H1 (cell line): Measurements from ENCODE around the gene SMAD6. TPM values are rescaled to one million over a fixed set of nuclear protein-coding genes. Genes with fewer than 3 reads are reported as not detected.

Experiments used
- CTCF ChIA-PET: fragments of 300-600 bp; sonication (Branson Sonifier 250); formaldehyde crosslinking; loops from one replicate; lab custom pipeline; 2021; ENCODE audit not compliant: partially characterized antibody; lab: Charles Lee
- POLR2A ChIA-PET: fragments of 300-600 bp; sonication (Branson Sonifier 250); formaldehyde crosslinking; loops from one replicate; lab custom pipeline; 2021; ENCODE audit warnings: inconsistent platforms; ENCODE audit not compliant: partially characterized antibody; lab: Charles Lee
- DNase-seq, 2 experiments: peaks; one replicate each; pipeline versions ENCODE4 v3.0.0 to v3.0.0-alpha.2; 2010 to 2022; ENCODE audit warnings: low spot score in 2 of 2, low read depth in 1 of 2, mixed read lengths in 1 of 2
- FAIRE-seq: peaks from 2 replicates; lab custom pipeline; 2011; peaks lifted over from hg19 to GRCh38; lab: Jason Lieb, UNC
- H2AFZ ChIP-seq: 2 replicates; pipeline ENCODE4 v1.8.1; 2012; ENCODE audit warnings: low read length, inconsistent platforms
- H2AK5ac ChIP-seq: 2 replicates; pipeline ENCODE4 v1.6.1; 2013; ENCODE audit warnings: low read depth, low read length
- H2BK120ac ChIP-seq: replicated peaks from 2 replicates; pipeline ENCODE3; 2013; ENCODE audit warnings: low read depth, low read length, inconsistent platforms
- H2BK12ac ChIP-seq: 2 replicates; pipeline ENCODE4 v1.6.1; 2013; ENCODE audit warnings: low read depth, low read length
- H2BK15ac ChIP-seq: 2 replicates; pipeline ENCODE4 v1.6.1; 2013; ENCODE audit warnings: low read length
- H2BK20ac ChIP-seq: 2 replicates; pipeline ENCODE4 v1.6.1; 2013; ENCODE audit warnings: low read length
- H2BK5ac ChIP-seq: 2 replicates; pipeline ENCODE4 v1.6.1; 2013; ENCODE audit warnings: low read depth, low read length
- H3K14ac ChIP-seq: 2 replicates; pipeline ENCODE4 v1.6.1; 2013; ENCODE audit warnings: inconsistent platforms; ENCODE audit not compliant: insufficient read length
- H3K18ac ChIP-seq: 2 replicates; pipeline ENCODE4 v1.6.1; 2013; ENCODE audit warnings: low read length; ENCODE audit errors: extremely low read depth
- H3K23ac ChIP-seq: 2 replicates; pipeline ENCODE4 v1.6.1; 2013; ENCODE audit warnings: inconsistent platforms; ENCODE audit not compliant: insufficient read length
- H3K23me2 ChIP-seq: 2 replicates; pipeline ENCODE4 v1.6.1; 2013; ENCODE audit warnings: low read depth, low read length
- H3K27ac ChIP-seq: 2 replicates; pipeline ENCODE4 v1.6.1; 2011; ENCODE audit warnings: low read depth, low read length, inconsistent platforms
- H3K27me3 ChIP-seq, 4 experiments: replicated peaks in 1 of 4; 1 replicate in 1 of 4; 2 replicates in 3 of 4; pipeline versions ENCODE4 v1.6.1 to v1.8.1; 2011 to 2013; ENCODE audit warnings: low read length in 3 of 4, mild to moderate bottlenecking in 3 of 4, inconsistent platforms in 2 of 4, mixed read lengths in 2 of 4, moderate library complexity in 1 of 4; ENCODE audit not compliant: control insufficient read depth in 3 of 4, insufficient read depth in 3 of 4; ENCODE audit errors: extremely low read depth in 1 of 4
- H3K36me3 ChIP-seq, 4 experiments: 2 replicates each; pipeline versions ENCODE4 v1.6.1 to v1.8.1; 2011 to 2013; ENCODE audit warnings: mild to moderate bottlenecking in 4 of 4, low read length in 3 of 4, moderate library complexity in 2 of 4, control low read depth in 1 of 4, inconsistent platforms in 1 of 4; ENCODE audit not compliant: insufficient read depth in 4 of 4, control insufficient read depth in 2 of 4
- H3K4ac ChIP-seq: replicated peaks from 2 replicates; pipeline ENCODE3; 2013; ENCODE audit warnings: low read length, low read depth, mixed read lengths, inconsistent platforms; ENCODE audit not compliant: insufficient read length
- H3K4me1 ChIP-seq, 4 experiments: replicated peaks in 1 of 4; 1 replicate in 1 of 4; 2 replicates in 3 of 4; pipeline versions ENCODE4 v1.6.1 to v1.8.1; 2011 to 2013; ENCODE audit warnings: low read length in 3 of 4, inconsistent platforms in 2 of 4, mixed read lengths in 1 of 4; ENCODE audit not compliant: insufficient read depth in 4 of 4, control insufficient read depth in 3 of 4
- H3K4me2 ChIP-seq, 2 experiments: 2 replicates each; pipeline versions ENCODE4 v1.6.1 to v1.8.1; 2011 to 2013; ENCODE audit warnings: low read depth in 2 of 2, low read length in 2 of 2, control low read depth in 1 of 2, inconsistent platforms in 1 of 2, mild to moderate bottlenecking in 1 of 2; ENCODE audit not compliant: insufficient read depth in 1 of 2
- H3K4me3 ChIP-seq, 4 experiments: fragments of 200-600, 300-600 bp in 1 of 4; sonication (generic), shearing (Covaris generic), sonication (Bioruptor Twin) in 1 of 4; 2 replicates each; pipeline versions ENCODE4 v1.5.1 to v1.8.1; 2011 to 2016; ENCODE audit warnings: low read length in 4 of 4, low read depth in 3 of 4, control low read depth in 2 of 4, inconsistent platforms in 2 of 4, mild to moderate bottlenecking in 2 of 4, mixed read lengths in 1 of 4, moderate library complexity in 1 of 4; ENCODE audit not compliant: insufficient read depth in 2 of 4; ENCODE audit errors: extremely low read depth in 1 of 4
- H3K56ac ChIP-seq: replicated peaks from 2 replicates; pipeline ENCODE3; 2013; ENCODE audit warnings: low read depth, mild to moderate bottlenecking, mixed read lengths, low read length, inconsistent platforms; ENCODE audit not compliant: insufficient read length
- H3K79me1 ChIP-seq: 2 replicates; pipeline ENCODE4 v1.6.1; 2013; ENCODE audit warnings: low read depth, low read length, control low read depth
- H3K79me2 ChIP-seq, 2 experiments: 2 replicates each; pipeline versions ENCODE4 v1.6.1 to v1.8.1; 2012 to 2013; ENCODE audit warnings: low read length in 2 of 2, mild to moderate bottlenecking in 2 of 2, inconsistent platforms in 1 of 2; ENCODE audit not compliant: insufficient read depth in 2 of 2, control insufficient read depth in 1 of 2
- H3K9ac ChIP-seq, 4 experiments: replicated peaks in 1 of 4; 1 replicate in 1 of 4; 2 replicates in 3 of 4; pipeline versions ENCODE4 v1.6.1 to v1.8.1; 2011 to 2013; ENCODE audit warnings: low read depth in 3 of 4, low read length in 3 of 4, control low read depth in 2 of 4, mild to moderate bottlenecking in 2 of 4, moderate library complexity in 2 of 4, inconsistent platforms in 1 of 4; ENCODE audit errors: extremely low read depth in 1 of 4
- H3K9me3 ChIP-seq, 2 experiments: 2 replicates each; pipeline versions ENCODE4 v1.6.1 to v1.8.1; 2012 to 2013; ENCODE audit warnings: mild to moderate bottlenecking in 2 of 2, moderate library complexity in 2 of 2, control low read depth in 1 of 2, inconsistent platforms in 1 of 2, low read depth in 1 of 2, low read length in 1 of 2, mixed read lengths in 1 of 2; ENCODE audit not compliant: insufficient read depth in 2 of 2
- H4K20me1 ChIP-seq, 2 experiments: replicated peaks in 1 of 2; 2 replicates each; pipeline versions ENCODE3 to v1.8.1; 2011 to 2013; ENCODE audit warnings: inconsistent platforms in 2 of 2, low read length in 2 of 2, mild to moderate bottlenecking in 1 of 2; ENCODE audit not compliant: insufficient read depth in 2 of 2, control insufficient read depth in 1 of 2
- H4K5ac ChIP-seq: 2 replicates; pipeline ENCODE4 v1.6.1; 2013; ENCODE audit warnings: low read length, low read depth, mixed read lengths, inconsistent platforms; ENCODE audit not compliant: insufficient read length
- H4K8ac ChIP-seq: 2 replicates; pipeline ENCODE4 v1.8.0; 2013; ENCODE audit warnings: mild to moderate bottlenecking, moderate library complexity, low read length, inconsistent platforms; ENCODE audit not compliant: insufficient read depth; ENCODE audit errors: extremely low read depth
- H4K91ac ChIP-seq: replicated peaks from 2 replicates; pipeline ENCODE3; 2013; ENCODE audit warnings: low read length, mixed read lengths, inconsistent platforms; ENCODE audit not compliant: insufficient read length
- FOSL1 ChIP-seq: IDR thresholded peaks from 2 replicates; pipeline ENCODE4 v1.6.1; 2011; ENCODE audit warnings: mild to moderate bottlenecking, low read depth, low read length, moderate library complexity; ENCODE audit not compliant: insufficient read depth
- TCF12 ChIP-seq: IDR thresholded peaks from 2 replicates; pipeline ENCODE4 v1.6.1; 2011; ENCODE audit warnings: low read depth, mild to moderate bottlenecking, low read length
- TEAD4 ChIP-seq: IDR thresholded peaks from 2 replicates; pipeline ENCODE4 v1.6.1; 2012; ENCODE audit warnings: low read depth, low read length, inconsistent platforms, mixed read lengths
- YY1 ChIP-seq: IDR thresholded peaks from 2 replicates; pipeline ENCODE4 v1.6.1; 2011; ENCODE audit warnings: low read depth, mild to moderate bottlenecking, low read length
- WGBS, 2 experiments: shearing (Covaris generic) in 1 of 2; methylation state at CpG; one replicate each; pipeline versions ENCODE4 v1.1.6 to v1.1.7; 2013 to 2015; ENCODE audit warnings: low lambda C conversion rate in 2 of 2, mixed read lengths in 2 of 2, inconsistent platforms in 1 of 2, low coverage in 1 of 2, missing lambda C conversion rate in 1 of 2; ENCODE audit not compliant: insufficient replicate concordance in 2 of 2, insufficient coverage in 1 of 2, insufficient read length in 1 of 2; ENCODE audit errors: extremely low coverage in 1 of 2, missing lambda C conversion rate in 1 of 2; 5-methylcytosine and 5-hydroxymethylcytosine counted together
- polyA plus RNA-seq, 7 experiments: library from polyadenylated mRNA; depleted of rRNA in 3 of 7; stranded (reverse) in 5 of 7; unstranded in 2 of 7; fragments of >200 nt in 5 of 7; fragments of 200-250 nt in 2 of 7; gene quantifications; 1 replicate in 5 of 7; 2 replicates in 1 of 7; 4 replicates in 1 of 7; pipeline versions ENCODE4 v1.2.1 to v1.2.3, GENCODE V29; 2011 to 2013; ENCODE audit warnings: missing spikeins in 2 of 7, mixed read lengths in 2 of 7
- total RNA-seq: library from RNA; stranded (reverse); fragmentation: NEBNext Ultra II Directional; extraction: Animal tissue kit (Norgen Biotek cat#: 25700); gene quantifications from 2 replicates; pipeline ENCODE4 v1.2.1, GENCODE V29; 2021

Gene SMAD6
- total and polyA plus RNA-seq, 2 of the 8 experiments (the other 6 are each of a cell fraction or from before 2014, with no cell fraction given), result 1.8 to 7.0 TPM

- Histone ChIP-seq H2BK120ac (no peak overlapping the region), H3K79me1 (no peaks in the 10 kb centered on the region), H3K36me3 (peaks cover 0 to 8% (median 0%) of the 10 kb centered on the region in 4 experiments; a peak in 1 of 8 replicates), H3K23ac (no peak overlapping the region), H3K4ac (no peak overlapping the region), H2BK5ac (no peak overlapping the region), H3K4me3 (no peak overlapping the region), H2BK15ac (no peak overlapping the region), H3K56ac (no peak overlapping the region), H3K14ac (no peak overlapping the region), H3K79me2 (no peaks in the 10 kb centered on the region), H4K20me1 (peaks cover 9 to 20% of the 10 kb centered on the region in 2 experiments), H2BK20ac (no peak overlapping the region), H3K4me2 (peak overlapping the region in 1 of 2 experiments; percentile 6; a peak in 1 of 4 replicates), H3K9ac (no peak overlapping the region), H2AFZ (no peak overlapping the region), H2AK5ac (no peak overlapping the region; the same call in 1 of the 2 replicates), H4K8ac (peak overlapping the region; percentile 3; the same call in 1 of the 2 replicates), H4K91ac (no peak overlapping the region), H3K23me2 (peaks cover 18% of the 10 kb centered on the region; the same call in 1 of the 2 replicates), H4K5ac (no peak overlapping the region), H3K18ac (no peak overlapping the region; the same call in 1 of the 2 replicates), H3K9me3 (no peaks in the 10 kb centered on the region), H3K27ac (no peak overlapping the region), H2BK12ac (peak overlapping the region; percentile 39; the same call in 1 of the 2 replicates), H3K4me1 (peaks cover 0 to 25% (median 14%) of the 10 kb centered on the region in 4 experiments; a peak in 6 of 7 replicates), H3K27me3 (peaks cover 18 to 35% (median 28%) of the 10 kb centered on the region in 4 experiments; a peak in 6 of 7 replicates)
- POLR2A ChIA-PET, result interaction anchor here (0.7 to 2.2 kb wide), 4 partner anchors 13 to 86 kb away, joined by 3 to 5 read pairs (median 3); no protein-coding TSS in a partner anchor
- WGBS, 2 experiments, result 81% methylated on average over 6 of the region's 6 CpGs; no CpG with 5 or more reads in 1 of the 2 experiments
- DNase-seq (no peak), FAIRE-seq (no peak)
- CTCF ChIA-PET, result interaction anchor here (0.6 to 16.9 kb wide), 38 partner anchors 8 to 1647 kb away, joined by 3 to 361 read pairs (median 4); no protein-coding TSS in a partner anchor
- no peak for TF ChIP-seq FOSL1
- no peak for TF ChIP-seq TEAD4
- TF ChIP-seq TCF12, result no peak
- TF ChIP-seq YY1, result no peak
Observed at GRCh38 chr15:66706840-66707239, 4.8 kb downstream of the SMAD6 start.
